Measurements from ENCODE around the gene HOXB6.

DNA sequence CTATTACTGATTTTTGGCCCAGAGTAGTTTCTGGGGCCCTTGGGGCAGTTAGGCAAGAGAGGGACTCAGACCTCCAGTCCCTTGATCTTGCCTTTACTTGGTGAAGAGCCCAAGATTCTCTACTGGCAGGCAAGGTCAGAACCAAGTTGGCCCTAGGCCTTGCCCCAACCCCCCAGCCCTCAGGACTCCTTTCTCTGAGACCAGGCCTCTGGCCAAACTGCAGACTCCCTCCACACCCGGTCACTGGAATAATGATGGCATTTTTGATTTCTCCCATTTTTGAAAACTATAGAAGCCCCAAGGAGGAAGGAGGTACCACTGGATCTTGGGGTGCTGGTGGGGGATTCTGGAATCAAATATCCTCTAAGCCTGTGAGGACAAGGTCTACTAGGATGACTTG lies 39.4 kb upstream of the HOXB6 start:
- TF ChIP-seq, protein P1, sequence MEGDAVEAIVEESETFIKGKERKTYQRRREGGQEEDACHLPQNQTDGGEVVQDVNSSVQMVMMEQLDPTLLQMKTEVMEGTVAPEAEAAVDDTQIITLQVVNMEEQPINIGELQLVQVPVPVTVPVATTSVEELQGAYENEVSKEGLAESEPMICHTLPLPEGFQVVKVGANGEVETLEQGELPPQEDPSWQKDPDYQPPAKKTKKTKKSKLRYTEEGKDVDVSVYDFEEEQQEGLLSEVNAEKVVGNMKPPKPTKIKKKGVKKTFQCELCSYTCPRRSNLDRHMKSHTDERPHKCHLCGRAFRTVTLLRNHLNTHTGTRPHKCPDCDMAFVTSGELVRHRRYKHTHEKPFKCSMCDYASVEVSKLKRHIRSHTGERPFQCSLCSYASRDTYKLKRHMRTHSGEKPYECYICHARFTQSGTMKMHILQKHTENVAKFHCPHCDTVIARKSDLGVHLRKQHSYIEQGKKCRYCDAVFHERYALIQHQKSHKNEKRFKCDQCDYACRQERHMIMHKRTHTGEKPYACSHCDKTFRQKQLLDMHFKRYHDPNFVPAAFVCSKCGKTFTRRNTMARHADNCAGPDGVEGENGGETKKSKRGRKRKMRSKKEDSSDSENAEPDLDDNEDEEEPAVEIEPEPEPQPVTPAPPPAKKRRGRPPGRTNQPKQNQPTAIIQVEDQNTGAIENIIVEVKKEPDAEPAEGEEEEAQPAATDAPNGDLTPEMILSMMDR (IDR thresholded peaks at IDR 0.05; ENCODE audit: borderline replicate concordance, extremely low read depth, low read length, poor library complexity, severe bottlenecking) = no peak
- no peak for TF ChIP-seq EZH2 (IDR thresholded peaks at IDR 0.05; ENCODE audit: borderline replicate concordance, low read depth, low read length, severe bottlenecking)

Measured in DND-41 (cell line).